ENCODE measurements around the gene SH2D5. TPM values are rescaled to one million over a fixed set of nuclear protein-coding genes. Genes with fewer than 3 reads are reported as not detected.

The SH2D5 gene
- total and polyA plus RNA-seq, 9 donors = 0.15 to 1.8 (median 0.65) TPM; not detected in 1

- Histone ChIP-seq H3K4me1 (ENCODE audit: insufficient read depth) (no peaks in the 10 kb centered on the region), H3K27me3 (no peaks in the 10 kb centered on the region), H3K36me3 (no peaks in the 10 kb centered on the region), H3K4me3 (no peak overlapping the region), H3K9me3 (no peaks in the 10 kb centered on the region), H3K27ac (no peak overlapping the region)
- DNase-seq = no peak
- no peak for TF ChIP-seq EP300 (IDR thresholded peaks at IDR 0.05)
- no peak for TF ChIP-seq POLR2A (IDR thresholded peaks at IDR 0.05)
- TF ChIP-seq CTCF (IDR thresholded peaks at IDR 0.05) = no peak
- intact Hi-C loops (cut with DNase I) = no loop called here
Measured at GRCh38 chr1:20767271-20767670, 34.8 kb upstream of the SH2D5 start.

DNA sequence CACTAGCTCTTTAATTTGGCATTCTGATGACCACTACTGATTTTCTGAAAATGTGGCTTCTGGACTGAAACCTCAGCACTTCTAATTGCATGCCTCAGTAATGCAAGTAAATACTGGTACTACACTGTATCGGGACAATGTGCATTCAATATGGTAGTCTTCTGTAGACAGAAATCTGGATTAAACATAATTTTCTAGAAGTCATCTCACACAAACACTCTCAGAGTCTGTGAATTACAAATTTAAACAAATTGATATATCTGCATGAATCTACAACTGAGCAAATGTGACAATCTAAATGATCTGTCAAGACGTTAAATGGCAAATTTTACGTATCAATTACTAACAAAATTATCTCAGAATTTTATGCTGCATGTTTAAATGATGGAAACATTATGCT lies 30.9 kb upstream of the SH2D5 start:
- H3K4me3 ChIP-seq = no peak overlapping the region
- 92 to 95% (median 93%) methylated on average over 3 of the region's 3 CpGs for WGBS, 3 donors
- no peaks in the 10 kb centered on the region for H3K9me3 ChIP-seq
- no peak overlapping the region for H3K27ac ChIP-seq
- no peaks in the 10 kb centered on the region for H3K36me3 ChIP-seq
- TF ChIP-seq CTCF (IDR thresholded peaks at IDR 0.05) (no peak), EP300 (IDR thresholded peaks at IDR 0.05) (no peak), POLR2A (IDR thresholded peaks at IDR 0.05) (no peak)
- no peaks in the 10 kb centered on the region for H3K27me3 ChIP-seq
- intact Hi-C loops (cut with DNase I) = no loop called here
- no peaks in the 10 kb centered on the region for H3K4me1 ChIP-seq (ENCODE audit: insufficient read depth)
- DNase-seq = no peak

DNA sequence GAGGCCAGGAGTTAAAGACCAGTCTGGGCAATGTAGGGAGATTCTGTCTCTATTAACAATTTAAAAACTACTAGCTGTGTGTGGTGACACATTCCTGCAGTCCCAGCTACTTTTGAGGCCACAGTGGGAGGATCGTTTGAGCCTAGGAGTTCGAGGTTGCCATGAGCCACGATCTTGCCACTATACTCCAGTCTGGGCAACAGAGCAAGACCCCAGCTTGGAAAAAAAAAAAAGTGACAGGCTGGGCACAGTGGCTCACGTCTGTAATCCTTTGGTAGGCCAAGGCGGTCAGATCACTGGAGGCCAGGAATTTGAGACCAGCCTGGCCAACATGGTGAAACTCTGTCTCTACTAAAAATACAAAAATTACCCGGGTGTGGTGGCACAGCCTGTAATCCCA lies 27.8 kb upstream of the SH2D5 start:
- WGBS, 3 donors = 90 to 98% (median 95%) methylated on average over 6 of the region's 6 CpGs
- H3K27me3 ChIP-seq = no peaks in the 10 kb centered on the region
- no peaks in the 10 kb centered on the region for H3K4me1 ChIP-seq (ENCODE audit: insufficient read depth)
- intact Hi-C loops (cut with DNase I) = no loop called here
- H3K36me3 ChIP-seq = no peaks in the 10 kb centered on the region
- TF ChIP-seq CTCF (IDR thresholded peaks at IDR 0.05) (no peak), POLR2A (IDR thresholded peaks at IDR 0.05) (no peak), EP300 (IDR thresholded peaks at IDR 0.05) (no peak)
- no peak overlapping the region for H3K27ac ChIP-seq
- no peak for DNase-seq
- no peaks in the 10 kb centered on the region for H3K9me3 ChIP-seq
- no peak overlapping the region for H3K4me3 ChIP-seq

GRCh38 chr1:20753589-20753988 lies 21.1 kb upstream of the SH2D5 start:
- no peak for TF ChIP-seq CTCF (IDR thresholded peaks at IDR 0.05)
- H3K36me3 ChIP-seq = no peaks in the 10 kb centered on the region
- no peak overlapping the region for H3K27ac ChIP-seq
- intact Hi-C loops (cut with DNase I) = no loop called here
- H3K9me3 ChIP-seq = no peaks in the 10 kb centered on the region
- WGBS, 3 donors = 81 to 88% (median 88%) methylated on average over 3 of the region's 3 CpGs
- H3K27me3 ChIP-seq = no peaks in the 10 kb centered on the region
- H3K4me3 ChIP-seq = no peak overlapping the region
- DNase-seq = no peak
- no peaks in the 10 kb centered on the region for H3K4me1 ChIP-seq (ENCODE audit: insufficient read depth)

- no peaks in the 10 kb centered on the region for H3K4me1 ChIP-seq (ENCODE audit: insufficient read depth)
- H3K27ac ChIP-seq = no peak overlapping the region
- H3K9me3 ChIP-seq = no peaks in the 10 kb centered on the region
- WGBS, 3 donors = 58 to 76% (median 62%) methylated on average over 3 of the region's 3 CpGs
- H3K36me3 ChIP-seq = no peaks in the 10 kb centered on the region
- H3K27me3 ChIP-seq = no peaks in the 10 kb centered on the region
- no peak for TF ChIP-seq EP300 (IDR thresholded peaks at IDR 0.05)
- no peak for TF ChIP-seq POLR2A (IDR thresholded peaks at IDR 0.05)
- TF ChIP-seq CTCF (IDR thresholded peaks at IDR 0.05) = no peak
- intact Hi-C loops (cut with DNase I) = no loop called here
- no peak for DNase-seq
- H3K4me3 ChIP-seq = no peak overlapping the region
Measured at GRCh38 chr1:20751462-20751990, 19.0 kb upstream of the SH2D5 start.

Data from ovary (tissue), 9 donors.